K562 treated with DMSO at 1 percent for 24 hours (cell line): ENCODE data around the gene DEFB125. TPM values are rescaled to one million over a fixed set of nuclear protein-coding genes. Genes with fewer than 3 reads are reported as not detected.

Experiments used
- total RNA-seq: library from RNA; unstranded; fragments of 300-600 nt; gene quantifications from 2 replicates; pipeline ENCODE4 v1.2.3, GENCODE V29; 2022; ENCODE audit warnings: low read depth; ENCODE audit not compliant: insufficient read depth

The DEFB125 gene, protein sequence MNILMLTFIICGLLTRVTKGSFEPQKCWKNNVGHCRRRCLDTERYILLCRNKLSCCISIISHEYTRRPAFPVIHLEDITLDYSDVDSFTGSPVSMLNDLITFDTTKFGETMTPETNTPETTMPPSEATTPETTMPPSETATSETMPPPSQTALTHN
- total RNA-seq: not detected in 2 replicates

GRCh38 chr20:87401-87800 lies at the start of gene DEFB125:
DEFB125 (plus strand) TSS chr20:87672; CDS start chr20:87710, 38 bp downstream.

GRCh38 chr20:142290-142689 lies 54.8 kb downstream of the DEFB125 start, which contains the start of gene DEFB126:
DEFB126 (plus strand) TSS chr20:142590; CDS start chr20:142629, 39 bp downstream.

Other genes with a start within 250 kb of the DEFB125 start
- not detected in 2 replicates for gene DEFB126, start 54.9 kb downstream of the DEFB125 start, total RNA-seq
- not detected in 2 replicates for gene DEFB127, start 69.8 kb downstream of the DEFB125 start, total RNA-seq
- gene DEFB128, start 102.0 kb downstream of the DEFB125 start, total RNA-seq: not detected in 2 replicates
- not detected in 2 replicates for gene DEFB129, start 139.6 kb downstream of the DEFB125 start, total RNA-seq
- not detected in 2 replicates for gene DEFB132, start 170.1 kb downstream of the DEFB125 start, total RNA-seq
- gene C20orf96, start 203.1 kb downstream of the DEFB125 start, total RNA-seq: 3.5 and 4.7 TPM in 2 replicates
- gene ZCCHC3, start 209.9 kb downstream of the DEFB125 start, total RNA-seq: 29.1 and 33.2 TPM in 2 replicates
- 23.9 and 25.0 TPM in 2 replicates for gene SOX12, start 237.9 kb downstream of the DEFB125 start, total RNA-seq